ENCODE data around the gene SLC17A5. TPM values are rescaled to one million over a fixed set of nuclear protein-coding genes. Genes with fewer than 3 reads are reported as not detected.

SLC17A5 gene, protein sequence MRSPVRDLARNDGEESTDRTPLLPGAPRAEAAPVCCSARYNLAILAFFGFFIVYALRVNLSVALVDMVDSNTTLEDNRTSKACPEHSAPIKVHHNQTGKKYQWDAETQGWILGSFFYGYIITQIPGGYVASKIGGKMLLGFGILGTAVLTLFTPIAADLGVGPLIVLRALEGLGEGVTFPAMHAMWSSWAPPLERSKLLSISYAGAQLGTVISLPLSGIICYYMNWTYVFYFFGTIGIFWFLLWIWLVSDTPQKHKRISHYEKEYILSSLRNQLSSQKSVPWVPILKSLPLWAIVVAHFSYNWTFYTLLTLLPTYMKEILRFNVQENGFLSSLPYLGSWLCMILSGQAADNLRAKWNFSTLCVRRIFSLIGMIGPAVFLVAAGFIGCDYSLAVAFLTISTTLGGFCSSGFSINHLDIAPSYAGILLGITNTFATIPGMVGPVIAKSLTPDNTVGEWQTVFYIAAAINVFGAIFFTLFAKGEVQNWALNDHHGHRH
- total RNA-seq: 10 to 100 TPM; 10.0 to 19.3 TPM
- polyA plus RNA-seq: 10 to 100 TPM in 1 of 2 donors, 1 to 10 TPM in 1; 9.1 to 12.7 TPM

- under 1% methylated on average over 90 of the region's 90 CpGs for WGBS
- Histone ChIP-seq H3K4me1 (ENCODE audit: control insufficient read depth in 4 of 4, insufficient read depth in 4 of 4, low read length in 3 of 4) (peaks cover 0 to 8% (median 3%) of the 10 kb centered on the region in 4 donors), H3K36me3 (ENCODE audit: control insufficient read depth in 4 of 4, insufficient read depth in 3 of 4, low read depth in 1 of 4, low read length in 3 of 4) (peaks cover 0 to 3% (median 2%) of the 10 kb centered on the region in 4 donors), H3K9ac (ENCODE audit: low read depth in 1 of 2, low read length in 2 of 2) (peak within 1 kb of the TSS; percentile 89 to 95), H3K4me3 (ENCODE audit: low read depth in 1 of 3, low read length in 3 of 3) (peak within 1 kb of the TSS; percentile 75 to 99 (median 93)), H3K9me3 (ENCODE audit: control insufficient read depth in 4 of 4, low read length in 3 of 4) (no peaks in the 10 kb centered on the region), H3K27me3 (ENCODE audit: control insufficient read depth in 4 of 4, insufficient read depth in 4 of 4, low read length in 3 of 4) (no peaks in the 10 kb centered on the region), H3K27ac (ENCODE audit: low read depth in 1 of 2, low read length in 2 of 2) (peak within 1 kb of the TSS; percentile 98 to 100)
- TF ChIP-seq RXRA (IDR thresholded peaks at IDR 0.05) (peak; percentile 42 to 65), GABPA (IDR thresholded peaks at IDR 0.05 in 1 of 2, conservative IDR thresholded peaks at IDR 0.05 in 1 of 2) (peak in 1 of 2 donors; percentile 21), EGR1 (IDR thresholded peaks at IDR 0.05; ENCODE audit: low read depth in 2 of 2) (peak in 1 of 2 donors; percentile 11), YY1 (IDR thresholded peaks at IDR 0.05) (peak; percentile 98), RAD21 (IDR thresholded peaks at IDR 0.05) (no peak), NR2F2 (IDR thresholded peaks at IDR 0.05) (no peak), FOXA1 (IDR thresholded peaks at IDR 0.05) (no peak), SP1 (IDR thresholded peaks at IDR 0.05) (peak; percentile 89), HNF4A (conservative IDR thresholded peaks at IDR 0.05) (peak; percentile 78 to 81), FOXA2 (IDR thresholded peaks at IDR 0.05) (no peak), MAX (IDR thresholded peaks at IDR 0.05) (peak; percentile 82), TAF1 (conservative IDR thresholded peaks at IDR 0.05) (peak; percentile 85), HNF4G (IDR thresholded peaks at IDR 0.05) (peak; percentile 27)
- TF ChIP-seq, protein P1, sequence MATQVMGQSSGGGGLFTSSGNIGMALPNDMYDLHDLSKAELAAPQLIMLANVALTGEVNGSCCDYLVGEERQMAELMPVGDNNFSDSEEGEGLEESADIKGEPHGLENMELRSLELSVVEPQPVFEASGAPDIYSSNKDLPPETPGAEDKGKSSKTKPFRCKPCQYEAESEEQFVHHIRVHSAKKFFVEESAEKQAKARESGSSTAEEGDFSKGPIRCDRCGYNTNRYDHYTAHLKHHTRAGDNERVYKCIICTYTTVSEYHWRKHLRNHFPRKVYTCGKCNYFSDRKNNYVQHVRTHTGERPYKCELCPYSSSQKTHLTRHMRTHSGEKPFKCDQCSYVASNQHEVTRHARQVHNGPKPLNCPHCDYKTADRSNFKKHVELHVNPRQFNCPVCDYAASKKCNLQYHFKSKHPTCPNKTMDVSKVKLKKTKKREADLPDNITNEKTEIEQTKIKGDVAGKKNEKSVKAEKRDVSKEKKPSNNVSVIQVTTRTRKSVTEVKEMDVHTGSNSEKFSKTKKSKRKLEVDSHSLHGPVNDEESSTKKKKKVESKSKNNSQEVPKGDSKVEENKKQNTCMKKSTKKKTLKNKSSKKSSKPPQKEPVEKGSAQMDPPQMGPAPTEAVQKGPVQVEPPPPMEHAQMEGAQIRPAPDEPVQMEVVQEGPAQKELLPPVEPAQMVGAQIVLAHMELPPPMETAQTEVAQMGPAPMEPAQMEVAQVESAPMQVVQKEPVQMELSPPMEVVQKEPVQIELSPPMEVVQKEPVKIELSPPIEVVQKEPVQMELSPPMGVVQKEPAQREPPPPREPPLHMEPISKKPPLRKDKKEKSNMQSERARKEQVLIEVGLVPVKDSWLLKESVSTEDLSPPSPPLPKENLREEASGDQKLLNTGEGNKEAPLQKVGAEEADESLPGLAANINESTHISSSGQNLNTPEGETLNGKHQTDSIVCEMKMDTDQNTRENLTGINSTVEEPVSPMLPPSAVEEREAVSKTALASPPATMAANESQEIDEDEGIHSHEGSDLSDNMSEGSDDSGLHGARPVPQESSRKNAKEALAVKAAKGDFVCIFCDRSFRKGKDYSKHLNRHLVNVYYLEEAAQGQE (IDR thresholded peaks at IDR 0.05): peak; percentile 79
- TF ChIP-seq, protein P2, sequence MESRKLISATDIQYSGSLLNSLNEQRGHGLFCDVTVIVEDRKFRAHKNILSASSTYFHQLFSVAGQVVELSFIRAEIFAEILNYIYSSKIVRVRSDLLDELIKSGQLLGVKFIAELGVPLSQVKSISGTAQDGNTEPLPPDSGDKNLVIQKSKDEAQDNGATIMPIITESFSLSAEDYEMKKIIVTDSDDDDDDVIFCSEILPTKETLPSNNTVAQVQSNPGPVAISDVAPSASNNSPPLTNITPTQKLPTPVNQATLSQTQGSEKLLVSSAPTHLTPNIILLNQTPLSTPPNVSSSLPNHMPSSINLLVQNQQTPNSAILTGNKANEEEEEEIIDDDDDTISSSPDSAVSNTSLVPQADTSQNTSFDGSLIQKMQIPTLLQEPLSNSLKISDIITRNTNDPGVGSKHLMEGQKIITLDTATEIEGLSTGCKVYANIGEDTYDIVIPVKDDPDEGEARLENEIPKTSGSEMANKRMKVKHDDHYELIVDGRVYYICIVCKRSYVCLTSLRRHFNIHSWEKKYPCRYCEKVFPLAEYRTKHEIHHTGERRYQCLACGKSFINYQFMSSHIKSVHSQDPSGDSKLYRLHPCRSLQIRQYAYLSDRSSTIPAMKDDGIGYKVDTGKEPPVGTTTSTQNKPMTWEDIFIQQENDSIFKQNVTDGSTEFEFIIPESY (IDR thresholded peaks at IDR 0.05): peak; percentile 73
- TF ChIP-seq, protein P3, sequence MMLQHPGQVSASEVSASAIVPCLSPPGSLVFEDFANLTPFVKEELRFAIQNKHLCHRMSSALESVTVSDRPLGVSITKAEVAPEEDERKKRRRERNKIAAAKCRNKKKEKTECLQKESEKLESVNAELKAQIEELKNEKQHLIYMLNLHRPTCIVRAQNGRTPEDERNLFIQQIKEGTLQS (IDR thresholded peaks at IDR 0.05): no peak
- TF ChIP-seq, protein P4, sequence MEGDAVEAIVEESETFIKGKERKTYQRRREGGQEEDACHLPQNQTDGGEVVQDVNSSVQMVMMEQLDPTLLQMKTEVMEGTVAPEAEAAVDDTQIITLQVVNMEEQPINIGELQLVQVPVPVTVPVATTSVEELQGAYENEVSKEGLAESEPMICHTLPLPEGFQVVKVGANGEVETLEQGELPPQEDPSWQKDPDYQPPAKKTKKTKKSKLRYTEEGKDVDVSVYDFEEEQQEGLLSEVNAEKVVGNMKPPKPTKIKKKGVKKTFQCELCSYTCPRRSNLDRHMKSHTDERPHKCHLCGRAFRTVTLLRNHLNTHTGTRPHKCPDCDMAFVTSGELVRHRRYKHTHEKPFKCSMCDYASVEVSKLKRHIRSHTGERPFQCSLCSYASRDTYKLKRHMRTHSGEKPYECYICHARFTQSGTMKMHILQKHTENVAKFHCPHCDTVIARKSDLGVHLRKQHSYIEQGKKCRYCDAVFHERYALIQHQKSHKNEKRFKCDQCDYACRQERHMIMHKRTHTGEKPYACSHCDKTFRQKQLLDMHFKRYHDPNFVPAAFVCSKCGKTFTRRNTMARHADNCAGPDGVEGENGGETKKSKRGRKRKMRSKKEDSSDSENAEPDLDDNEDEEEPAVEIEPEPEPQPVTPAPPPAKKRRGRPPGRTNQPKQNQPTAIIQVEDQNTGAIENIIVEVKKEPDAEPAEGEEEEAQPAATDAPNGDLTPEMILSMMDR (IDR thresholded peaks at IDR 0.05; ENCODE audit: low read depth, low read length, missing input control): peak; percentile 2
- DNase-seq (ENCODE audit: low spot score): peak; percentile 95
Observed at GRCh38 chr6:73653571-73654424, at the start of gene SLC17A5. SLC17A5 (minus strand) TSS chr6:73653992; CDS start chr6:73653886, 106 bp downstream.
